Measurements from ENCODE around the gene INSRR. TPM values are rescaled to one million over a fixed set of nuclear protein-coding genes. Genes with fewer than 3 reads are reported as not detected.
A peak's percentile ranks its signal among the peaks of the same experiment; 100 is the strongest.

Gene INSRR
- total RNA-seq, 1 experiment from 2014 or later = not detected

DNA sequence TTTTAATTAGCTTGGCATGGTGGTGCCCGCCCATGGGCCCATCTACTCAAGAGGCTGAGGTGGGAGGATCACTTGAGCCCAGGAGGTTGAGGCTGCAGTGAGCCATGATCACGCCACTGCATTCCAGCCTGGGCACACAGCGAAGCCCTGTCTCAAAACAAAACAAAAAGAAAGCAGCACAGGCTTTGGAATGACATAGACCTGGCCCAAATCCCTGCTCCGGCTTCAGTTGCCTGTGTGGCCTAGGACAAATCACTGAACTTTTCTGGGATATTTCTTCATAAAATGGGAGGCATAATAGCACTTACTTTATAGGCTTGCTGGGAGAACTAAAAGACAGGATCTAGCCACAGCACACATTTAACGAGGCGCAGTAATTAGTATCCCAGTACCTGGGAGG is 37.0 kb upstream of the INSRR start:
- Histone ChIP-seq H3K79me2 (ENCODE audit: low read length) (no peaks in the 10 kb centered on the region), H3K9me3 (ENCODE audit: low read length) (no peaks in the 10 kb centered on the region), H3K27ac (ENCODE audit: low read length) (peak overlapping the region; percentile 81), H3F3A (ENCODE audit: low read length, unreplicated experiment) (peaks cover 10% of the 10 kb centered on the region), H3K27me3 (ENCODE audit: low read length) (no peaks in the 10 kb centered on the region), H3K36me3 (ENCODE audit: low read depth, low read length) (no peaks in the 10 kb centered on the region), H2AFZ (ENCODE audit: low read length) (0 out of 2 replicates have a peak overlapping the region, but pooled peaks have one; percentile 6), H3K4me1 (ENCODE audit: insufficient read depth, low read length) (peaks cover 34% of the 10 kb centered on the region), H4K20me1 (ENCODE audit: low read length) (no peaks in the 10 kb centered on the region), H3K9me2 (replicated peaks; ENCODE audit: low read length) (no peaks in the 10 kb centered on the region), H3K4me3 (ENCODE audit: low read length) (no peak overlapping the region), H3K4me2 (ENCODE audit: low read length) (peak overlapping the region; percentile 89), H3K9ac (ENCODE audit: low read length) (no peak overlapping the region)
- no peak for ATAC-seq
- POLR2A ChIA-PET (ENCODE audit: unreplicated experiment) = interaction anchor here (0.5 kb wide), 1 partner anchor 170 kb away, joined by 3 read pairs; no protein-coding TSS in a partner anchor
- TF ChIP-seq, protein P1, sequence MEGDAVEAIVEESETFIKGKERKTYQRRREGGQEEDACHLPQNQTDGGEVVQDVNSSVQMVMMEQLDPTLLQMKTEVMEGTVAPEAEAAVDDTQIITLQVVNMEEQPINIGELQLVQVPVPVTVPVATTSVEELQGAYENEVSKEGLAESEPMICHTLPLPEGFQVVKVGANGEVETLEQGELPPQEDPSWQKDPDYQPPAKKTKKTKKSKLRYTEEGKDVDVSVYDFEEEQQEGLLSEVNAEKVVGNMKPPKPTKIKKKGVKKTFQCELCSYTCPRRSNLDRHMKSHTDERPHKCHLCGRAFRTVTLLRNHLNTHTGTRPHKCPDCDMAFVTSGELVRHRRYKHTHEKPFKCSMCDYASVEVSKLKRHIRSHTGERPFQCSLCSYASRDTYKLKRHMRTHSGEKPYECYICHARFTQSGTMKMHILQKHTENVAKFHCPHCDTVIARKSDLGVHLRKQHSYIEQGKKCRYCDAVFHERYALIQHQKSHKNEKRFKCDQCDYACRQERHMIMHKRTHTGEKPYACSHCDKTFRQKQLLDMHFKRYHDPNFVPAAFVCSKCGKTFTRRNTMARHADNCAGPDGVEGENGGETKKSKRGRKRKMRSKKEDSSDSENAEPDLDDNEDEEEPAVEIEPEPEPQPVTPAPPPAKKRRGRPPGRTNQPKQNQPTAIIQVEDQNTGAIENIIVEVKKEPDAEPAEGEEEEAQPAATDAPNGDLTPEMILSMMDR (conservative IDR thresholded peaks at IDR 0.05; ENCODE audit: low read depth, low read length) = no peak
- TF ChIP-seq EZH2 (IDR thresholded peaks at IDR 0.05; ENCODE audit: low read length, unreplicated experiment) (no peak), EZH2phosphoT487 (IDR thresholded peaks at IDR 0.05; ENCODE audit: borderline replicate concordance, low read length) (no peak)
- CTCF ChIA-PET = interaction anchor here (1.4 kb wide), 1 partner anchor 32 kb away, joined by 17 read pairs; no protein-coding TSS in a partner anchor
- no TSS peak for BruUV-seq (replicated peaks)
- DNase-seq = no peak
- intact Hi-C loops (cut with micrococcal nuclease) = no loop called here

DNA sequence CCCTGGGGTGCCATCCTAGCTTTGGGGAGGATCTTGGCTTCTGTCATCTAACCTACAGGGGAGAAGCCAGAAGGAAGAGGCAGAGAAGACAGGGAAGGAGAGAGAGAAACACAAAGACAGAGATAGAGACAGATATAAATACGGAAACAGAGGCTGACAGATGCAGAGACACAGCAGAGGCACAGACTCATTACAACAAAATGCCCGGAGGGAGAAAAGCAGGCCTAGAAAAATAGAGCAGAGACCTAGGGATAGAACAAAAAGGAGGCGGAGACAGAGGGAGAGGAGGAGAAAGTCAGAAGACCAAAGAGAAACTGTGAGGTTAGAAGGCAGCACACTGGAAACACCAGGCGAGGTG is 36.5 kb upstream of the INSRR start:
- intact Hi-C loops (cut with micrococcal nuclease) = no loop called here
- Histone ChIP-seq H3K27me3 (ENCODE audit: low read length) (no peaks in the 10 kb centered on the region), H4K20me1 (ENCODE audit: low read length) (no peaks in the 10 kb centered on the region), H3K9me2 (replicated peaks; ENCODE audit: low read length) (no peaks in the 10 kb centered on the region), H3K36me3 (ENCODE audit: low read depth, low read length) (no peaks in the 10 kb centered on the region), H3K79me2 (ENCODE audit: low read length) (no peaks in the 10 kb centered on the region), H3K4me3 (ENCODE audit: low read length) (no peak overlapping the region), H3K9ac (ENCODE audit: low read length) (no peak overlapping the region), H3K4me1 (ENCODE audit: insufficient read depth, low read length) (peaks cover 34% of the 10 kb centered on the region), H3K27ac (ENCODE audit: low read length) (no peak overlapping the region), H3K9me3 (ENCODE audit: low read length) (no peaks in the 10 kb centered on the region), H2AFZ (ENCODE audit: low read length) (no peak overlapping the region), H3F3A (ENCODE audit: low read length, unreplicated experiment) (peaks cover 10% of the 10 kb centered on the region), H3K4me2 (ENCODE audit: low read length) (no peak overlapping the region)
- no TSS peak for BruUV-seq (replicated peaks)
- no peak for DNase-seq
- ChIA-PET CTCF (no interaction called here), POLR2A (ENCODE audit: unreplicated experiment) (no interaction called here)
- ATAC-seq = no peak
- TF ChIP-seq, protein P1 (conservative IDR thresholded peaks at IDR 0.05; ENCODE audit: low read depth, low read length) = no peak
- TF ChIP-seq EZH2 (IDR thresholded peaks at IDR 0.05; ENCODE audit: low read length, unreplicated experiment) = no peak
- no peak for TF ChIP-seq EZH2phosphoT487 (IDR thresholded peaks at IDR 0.05; ENCODE audit: borderline replicate concordance, low read length)

DNA sequence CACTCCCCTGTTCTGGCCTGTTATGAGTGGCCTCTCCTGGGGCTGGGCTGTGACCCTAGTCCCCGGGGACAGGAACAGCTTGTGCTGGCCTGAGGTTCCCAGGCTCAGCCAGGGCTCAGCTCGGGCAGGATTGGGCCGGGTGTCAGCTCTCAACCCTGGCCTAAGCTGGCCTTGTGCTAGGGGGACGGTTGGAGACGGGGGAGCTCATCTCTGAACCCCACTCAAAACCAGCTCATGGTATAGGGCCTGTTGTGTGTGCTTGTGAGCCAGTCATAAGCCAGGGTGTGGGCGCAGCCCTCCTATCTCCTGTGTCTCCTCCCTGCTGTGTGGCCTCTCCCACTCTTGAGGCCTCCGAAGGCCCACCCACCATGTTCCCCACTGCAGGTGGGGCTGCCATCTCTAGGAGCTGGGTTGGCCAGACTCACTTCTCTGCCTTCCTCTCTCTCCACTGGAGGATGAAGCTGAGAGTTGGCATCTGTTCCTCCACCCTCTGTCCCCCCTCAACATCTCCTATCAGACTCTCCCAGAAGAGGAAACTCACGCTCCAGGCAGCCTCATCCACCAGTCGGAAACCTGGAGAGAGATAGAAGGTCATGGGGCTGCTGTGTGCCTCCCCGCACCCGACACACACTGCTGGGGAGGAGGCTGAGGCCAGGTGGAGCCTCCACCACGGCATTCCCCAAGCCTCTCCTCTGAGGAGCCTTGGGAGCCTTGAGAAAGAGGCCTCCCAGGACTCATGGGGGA is 36.0 kb upstream of the INSRR start:
- Histone ChIP-seq H3K4me2 (ENCODE audit: low read length) (no peak overlapping the region), H3K27ac (ENCODE audit: low read length) (no peak overlapping the region)

More for the DNA sequence above, 36.0 kb upstream of the INSRR start:
- DNase-seq (no peak), ATAC-seq (no peak)
- H3K9me3 ChIP-seq (ENCODE audit: low read length) = no peaks in the 10 kb centered on the region
- BruUV-seq (replicated peaks) = no TSS peak
- no peaks in the 10 kb centered on the region for H3K9me2 ChIP-seq (replicated peaks; ENCODE audit: low read length)
- POLR2A ChIA-PET (ENCODE audit: unreplicated experiment) = no interaction called here
- peaks cover 34% of the 10 kb centered on the region for H3K4me1 ChIP-seq (ENCODE audit: insufficient read depth, low read length)
- H3K9ac ChIP-seq (ENCODE audit: low read length) = no peak overlapping the region
- H4K20me1 ChIP-seq (ENCODE audit: low read length) = no peaks in the 10 kb centered on the region
- no peak overlapping the region for H2AFZ ChIP-seq (ENCODE audit: low read length)
- H3K36me3 ChIP-seq (ENCODE audit: low read depth, low read length) = no peaks in the 10 kb centered on the region
- peaks cover 10% of the 10 kb centered on the region for H3F3A ChIP-seq (ENCODE audit: low read length, unreplicated experiment)
- no peaks in the 10 kb centered on the region for H3K79me2 ChIP-seq (ENCODE audit: low read length)
- CTCF ChIA-PET = no interaction called here
- no peak overlapping the region for H3K4me3 ChIP-seq (ENCODE audit: low read length)
- H3K27me3 ChIP-seq (ENCODE audit: low read length) = no peaks in the 10 kb centered on the region
- TF ChIP-seq EZH2 (IDR thresholded peaks at IDR 0.05; ENCODE audit: low read length, unreplicated experiment) (no peak), EZH2phosphoT487 (IDR thresholded peaks at IDR 0.05; ENCODE audit: borderline replicate concordance, low read length) (no peak)
- TF ChIP-seq, protein P1 (conservative IDR thresholded peaks at IDR 0.05; ENCODE audit: low read depth, low read length) = no peak
- intact Hi-C loops (cut with micrococcal nuclease) = no loop called here

Measured in PC-3 (cell line).